DOHH2 (cell line): Measurements from ENCODE around the gene ZNF709.
"Not testable (repeated sequence)": the region's sequence is repeated elsewhere in the genome, so short reads cannot be mapped to it uniquely, and the experiment has no call there.

Source experiments
- CTCF ChIP-seq: fragments of 200-600 bp; sonication (generic); IDR thresholded peaks from one replicate; pipeline ENCODE4 v1.5.1; 2014; ENCODE audit warnings: antibody characterized with exemption, mild to moderate bottlenecking, low read depth, low read length; ENCODE audit not compliant: poor library complexity, severe bottlenecking
- EZH2phosphoT487 ChIP-seq: fragments of 200-600 bp; sonication (generic); IDR thresholded peaks from 2 replicates; pipeline ENCODE4 v1.6.1; 2017; ENCODE audit warnings: borderline replicate concordance, mild to moderate bottlenecking, antibody characterized with exemption, low read length, moderate library complexity, mixed read lengths

GRCh38 chr19:12439686-12440540 is 44.7 kb downstream of the ZNF709 start:
- TF ChIP-seq CTCF, EZH2phosphoT487: not testable (repeated sequence)
